ENCODE data around the gene PLEKHD1.

The PLEKHD1 gene

DNA sequence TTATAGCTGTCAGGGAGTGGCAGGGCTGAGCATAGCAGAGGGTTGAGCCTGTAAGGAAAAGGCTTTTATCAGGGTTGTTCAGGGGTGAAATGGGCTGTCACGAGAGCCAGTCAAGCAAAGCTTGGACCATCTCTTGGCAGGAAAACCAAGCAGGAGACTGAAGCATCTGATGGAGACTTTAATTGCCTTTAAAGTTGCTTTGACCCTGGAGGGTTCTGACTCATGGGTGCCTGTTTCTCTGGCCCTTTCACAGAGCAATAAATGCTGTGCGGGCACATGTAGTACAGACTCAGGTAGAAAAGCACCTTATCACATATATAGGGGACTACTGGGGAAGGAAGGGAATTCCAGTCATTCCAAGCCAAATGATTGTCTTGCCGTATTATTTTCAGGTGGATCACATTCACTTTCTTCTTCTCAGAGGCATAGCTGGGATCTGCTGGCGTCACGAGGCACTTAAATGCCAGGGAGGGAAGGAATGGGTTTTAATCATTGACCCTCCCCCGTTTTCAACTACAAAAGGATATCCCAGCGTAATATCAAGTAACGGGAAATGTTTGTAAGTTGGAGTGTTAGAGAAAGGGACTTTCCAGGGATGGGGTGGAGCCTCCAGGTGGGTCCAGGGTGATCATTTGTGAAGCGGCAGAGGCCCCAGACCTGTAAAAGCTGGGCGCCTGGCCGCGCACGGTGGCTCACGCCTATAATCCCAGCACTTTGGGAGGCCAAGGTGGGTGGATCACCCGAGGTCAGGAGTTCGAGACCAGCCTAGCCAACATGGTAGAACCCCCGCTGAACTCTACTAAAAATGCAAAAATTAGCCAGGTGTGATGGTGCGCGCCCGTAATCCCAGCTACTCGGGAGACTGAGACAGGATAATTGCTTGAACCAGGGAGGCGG is 34.9 kb downstream of the PLEKHD1 start:
- no peak for DNase-seq

DNA sequence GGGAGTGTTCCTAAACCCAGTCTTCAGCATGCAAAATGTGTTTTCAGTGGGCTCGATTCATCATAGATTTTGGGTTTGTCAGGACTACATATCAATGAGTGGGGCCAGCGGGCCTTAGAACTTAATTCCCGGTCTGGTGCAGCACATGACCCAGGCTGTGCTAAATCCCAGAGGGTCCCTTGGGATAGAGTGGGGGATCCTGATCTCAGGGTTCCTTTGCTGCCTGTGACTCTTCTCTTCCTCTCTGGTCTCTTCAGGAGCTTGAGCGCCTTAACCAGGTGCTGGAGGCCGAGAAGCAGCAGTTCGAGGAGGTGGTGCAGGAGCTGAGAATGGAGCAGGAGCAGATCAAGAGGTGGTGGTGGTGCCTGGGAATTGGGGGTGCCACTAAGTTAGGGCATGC is 37.5 kb downstream of the PLEKHD1 start:
- DNase-seq, result no peak

DNA sequence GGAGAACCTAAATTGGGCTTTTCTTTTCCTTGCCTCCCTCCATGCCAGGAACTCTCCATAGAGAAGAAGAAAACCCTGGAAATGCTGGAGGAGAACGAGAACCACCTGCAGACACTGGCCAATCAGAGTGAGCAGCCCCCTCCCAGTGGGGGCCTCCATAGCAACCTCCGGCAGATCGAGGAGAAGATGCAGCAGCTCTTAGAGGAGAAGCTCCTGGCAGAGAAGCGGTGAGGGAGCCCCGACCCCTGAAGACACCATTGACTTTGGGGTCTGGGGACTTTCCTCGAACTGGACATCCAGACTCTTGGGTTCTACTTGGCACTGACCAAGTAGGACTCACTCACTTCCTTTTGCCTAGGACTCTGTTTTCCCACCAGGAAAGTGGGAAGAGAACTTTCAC is 41.4 kb downstream of the PLEKHD1 start:
- no peak for DNase-seq

DNA sequence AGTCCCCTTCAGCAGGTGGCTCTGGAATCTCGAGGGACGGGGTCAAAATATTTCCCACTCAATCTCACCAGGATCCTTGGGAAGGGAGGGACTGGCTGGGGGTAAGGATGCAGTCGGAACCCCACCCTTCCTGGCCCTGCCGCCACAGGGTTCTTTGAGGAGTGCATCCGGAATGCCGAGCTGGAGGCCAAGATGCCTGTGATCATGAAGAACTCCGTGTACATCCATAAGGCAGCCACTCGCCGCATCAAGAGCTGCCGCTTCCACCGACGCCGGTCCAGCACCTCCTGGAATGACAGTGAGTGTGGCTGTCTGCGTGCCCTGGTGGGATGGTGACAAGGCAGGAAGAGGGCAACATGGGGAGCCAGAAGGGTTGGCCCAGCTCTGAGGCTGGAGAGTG is 43.1 kb downstream of the PLEKHD1 start:
- DNase-seq, result no peak

DNA sequence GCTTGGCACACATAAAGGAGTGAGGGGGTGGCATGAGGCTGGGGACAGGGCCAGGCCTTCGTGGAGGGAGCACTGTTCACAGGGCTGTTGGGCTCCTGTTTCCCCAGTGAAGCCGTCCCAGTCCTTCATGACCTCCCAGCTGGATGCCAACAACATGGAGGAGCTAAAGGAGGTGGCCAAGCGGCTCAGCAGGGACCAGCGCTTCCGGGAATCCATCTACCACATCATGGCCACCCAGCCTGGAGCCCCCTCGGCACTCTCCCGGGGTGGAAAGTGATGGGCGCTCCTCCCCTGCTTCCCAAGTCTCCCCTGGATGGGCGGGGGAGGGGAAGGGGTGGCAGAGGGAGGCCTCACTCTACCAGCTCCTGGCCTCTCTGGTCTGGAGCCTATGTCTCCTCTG is 43.6 kb downstream of the PLEKHD1 start:
- DNase-seq, result no peak

GRCh38 chr14:69528930-69529329 is 44.4 kb downstream of the PLEKHD1 start:
- DNase-seq, result no peak

- no peak for DNase-seq
Observed at GRCh38 chr14:69529563-69529962, 45.0 kb downstream of the PLEKHD1 start.

DNA sequence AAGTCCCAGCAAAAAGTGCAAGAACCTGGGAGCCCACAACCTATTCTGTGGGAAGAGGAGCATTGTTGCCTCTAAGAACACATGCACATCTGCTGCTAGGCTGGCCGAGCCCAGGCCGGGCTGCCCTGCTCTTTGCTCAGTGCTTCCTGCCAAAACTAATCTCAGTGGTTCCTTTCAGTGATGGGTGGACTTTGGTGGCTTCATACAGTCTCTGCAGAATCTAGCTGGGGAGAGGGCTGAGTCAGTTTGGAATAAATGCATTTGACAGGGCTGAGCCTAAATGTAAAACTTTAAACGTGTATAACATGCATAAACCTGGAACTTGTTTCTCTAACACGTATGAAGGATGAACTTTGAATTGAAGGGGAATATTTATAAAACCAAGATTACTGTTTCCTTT is 45.6 kb downstream of the PLEKHD1 start:
- DNase-seq, result no peak

- DNase-seq, result no peak
Observed at GRCh38 chr14:69531135-69531534, 46.6 kb downstream of the PLEKHD1 start.

GRCh38 chr14:69532561-69533340 is 48.2 kb downstream of the PLEKHD1 start:
- no peak for DNase-seq

DNA sequence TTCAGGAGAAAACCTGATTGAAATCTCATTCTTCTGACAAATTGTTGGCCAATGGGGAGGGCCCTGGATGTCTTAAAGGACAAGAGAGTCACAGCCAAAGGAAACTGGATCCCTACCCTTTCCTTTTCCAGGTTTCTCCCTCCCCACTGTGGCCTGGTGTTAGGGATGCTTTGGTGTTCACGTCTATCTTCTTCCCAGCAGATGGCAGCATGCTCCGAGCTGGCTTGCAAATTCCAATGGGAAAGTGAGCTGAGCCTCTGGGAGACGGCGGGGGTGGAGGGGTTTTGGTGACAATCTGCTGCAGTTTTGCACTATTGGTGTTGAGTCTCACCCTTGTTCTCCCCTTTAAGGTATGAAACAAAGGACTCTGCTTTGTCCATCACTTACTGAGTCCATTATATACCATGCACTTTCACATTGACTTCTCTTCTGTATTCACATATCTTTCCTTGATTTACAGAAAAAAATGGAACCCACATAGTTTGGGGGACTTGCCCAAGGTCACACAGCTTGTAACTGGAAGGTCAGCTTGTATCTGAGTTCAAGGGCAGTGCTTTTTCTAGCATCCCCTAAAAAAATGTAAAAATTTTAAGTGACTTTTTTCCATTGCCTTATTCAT is 50.8 kb downstream of the PLEKHD1 start:
- DNase-seq, result no peak

- no peak for DNase-seq
Observed at GRCh38 chr14:69536971-69537370, 52.4 kb downstream of the PLEKHD1 start.

GRCh38 chr14:69537900-69538299 is 53.4 kb downstream of the PLEKHD1 start:
- no peak for DNase-seq

GRCh38 chr14:69538766-69539165 is 54.2 kb downstream of the PLEKHD1 start:
- no peak for DNase-seq

DNA sequence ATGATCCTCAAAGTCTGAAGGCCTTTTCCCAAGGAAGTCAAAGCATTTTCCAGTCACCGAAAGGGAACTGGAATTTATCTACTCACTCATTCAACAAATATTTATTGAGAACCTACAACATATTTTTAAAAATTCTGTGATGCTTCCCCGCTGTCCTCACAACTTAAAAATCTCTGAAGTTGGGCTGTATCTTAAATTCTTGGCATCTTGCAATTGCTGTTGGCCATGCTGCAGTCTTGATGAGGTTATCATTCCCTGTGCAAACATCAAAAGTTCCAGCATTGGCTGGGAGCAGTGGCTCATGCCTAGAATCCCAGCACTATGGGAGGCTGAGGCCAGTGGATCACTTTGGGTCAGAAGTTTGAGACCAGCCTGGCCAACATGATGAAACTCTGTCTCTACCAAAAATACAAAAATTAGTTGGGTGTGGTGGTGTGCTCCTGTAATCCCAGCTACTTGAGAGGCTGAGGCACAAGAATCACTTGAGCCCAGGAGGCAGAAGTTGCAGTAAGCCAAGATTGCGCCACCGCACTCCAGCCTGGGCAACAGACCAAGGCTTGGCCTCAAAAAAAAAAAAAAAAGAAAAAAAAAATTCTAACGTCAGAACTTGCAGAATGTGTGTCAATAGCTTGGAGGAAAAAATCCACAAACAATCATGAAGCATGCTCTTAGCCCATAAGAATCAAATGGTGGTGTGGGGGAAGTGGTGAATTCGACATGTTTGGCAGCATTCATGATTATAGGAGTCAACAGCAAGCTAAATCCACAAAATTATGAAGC is 55.3 kb downstream of the PLEKHD1 start:
- no peak for DNase-seq

- DNase-seq, result no peak
Observed at GRCh38 chr14:69540654-69541335, 56.3 kb downstream of the PLEKHD1 start.

- DNase-seq, result no peak
Observed at GRCh38 chr14:69542311-69542710, 57.8 kb downstream of the PLEKHD1 start.

DNA sequence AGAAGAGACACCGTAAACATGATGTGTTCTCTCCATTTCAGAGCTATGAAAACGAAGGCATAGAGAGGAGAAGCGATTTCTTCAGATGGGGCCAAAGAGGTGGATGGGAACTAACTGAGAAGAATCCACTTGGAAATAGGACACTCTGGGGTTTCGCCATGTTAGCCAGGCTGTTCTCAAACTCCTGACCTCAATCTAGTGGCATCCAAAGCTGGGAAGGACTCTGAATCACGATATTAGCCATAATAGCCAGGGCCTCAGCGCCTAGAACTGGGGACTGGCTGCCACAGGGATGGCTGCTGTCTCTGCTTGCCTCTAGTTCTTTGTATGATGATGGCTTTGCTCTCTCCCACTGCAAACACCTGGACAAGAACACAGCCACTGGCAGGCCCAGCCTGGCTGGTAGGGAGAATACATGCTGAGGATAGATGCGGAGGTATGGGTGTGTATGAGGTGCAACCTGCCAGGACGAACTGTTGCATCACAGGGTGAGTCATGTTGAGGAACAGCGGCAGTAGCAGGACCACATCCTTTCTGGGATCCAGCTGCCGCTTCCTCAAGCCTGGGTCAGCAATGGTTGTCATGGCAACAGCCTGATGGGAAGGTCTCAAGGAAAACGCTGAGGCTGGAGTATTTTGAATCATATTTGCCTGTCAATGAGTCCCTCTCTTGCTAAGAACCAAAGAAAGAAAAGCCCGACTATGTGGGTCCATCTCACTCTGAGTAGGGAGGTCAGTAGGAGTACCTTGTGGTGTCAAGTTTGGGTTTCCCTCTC is 59.0 kb downstream of the PLEKHD1 start:
- no peak for DNase-seq

DNA sequence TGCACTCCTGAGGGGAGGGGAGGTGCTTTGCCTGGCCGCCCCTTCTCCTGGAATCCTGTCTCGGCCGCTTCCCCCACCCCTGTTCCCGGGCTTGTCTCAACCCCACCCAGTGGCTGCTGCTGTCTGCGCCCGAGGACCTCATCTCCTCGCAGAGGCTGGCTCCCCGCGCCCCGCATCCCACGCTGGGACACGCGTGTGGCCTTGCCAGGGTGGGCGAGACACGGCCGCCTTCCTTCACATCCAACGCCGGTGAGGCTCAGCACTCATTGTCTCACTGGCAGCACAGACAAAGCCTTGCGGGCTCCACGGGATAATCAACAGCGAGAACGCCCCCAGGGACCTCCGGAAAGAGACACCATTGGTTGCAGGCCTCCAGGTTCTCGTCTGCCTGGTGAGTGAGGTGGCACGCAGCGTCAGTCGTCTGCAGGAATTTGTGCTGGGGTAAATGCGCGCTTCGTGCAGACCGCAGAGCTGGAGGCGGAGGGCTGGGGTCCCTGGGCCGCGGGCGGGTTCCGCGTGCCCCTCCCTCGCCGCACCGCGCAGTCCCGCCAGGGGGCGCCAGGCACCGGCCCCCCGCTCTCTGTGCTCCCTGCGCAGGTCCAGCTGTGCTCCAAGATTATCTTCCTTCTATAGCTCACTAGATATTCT is 63.3 kb downstream of the PLEKHD1 start:
- DNase-seq, result no peak

DNA sequence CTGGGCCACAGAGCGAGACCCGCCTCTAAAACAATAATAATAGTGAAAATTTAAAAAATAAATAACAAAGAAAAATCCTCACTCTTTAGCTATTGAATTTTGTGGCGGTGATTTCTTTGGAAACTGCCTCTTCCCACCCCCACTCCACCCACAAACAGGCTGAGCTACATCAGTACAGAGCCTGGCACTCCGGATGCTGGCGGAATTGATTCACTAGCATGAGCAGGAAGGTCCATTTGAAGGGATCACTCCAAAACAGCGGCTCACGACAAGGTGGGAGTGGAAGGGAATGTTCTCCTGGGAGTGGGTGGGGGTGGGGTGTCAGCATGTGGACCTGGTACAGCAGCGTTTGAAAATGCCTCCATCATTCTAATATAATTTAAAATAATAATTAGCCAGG is 64.0 kb downstream of the PLEKHD1 start:
- no peak for DNase-seq

DNA sequence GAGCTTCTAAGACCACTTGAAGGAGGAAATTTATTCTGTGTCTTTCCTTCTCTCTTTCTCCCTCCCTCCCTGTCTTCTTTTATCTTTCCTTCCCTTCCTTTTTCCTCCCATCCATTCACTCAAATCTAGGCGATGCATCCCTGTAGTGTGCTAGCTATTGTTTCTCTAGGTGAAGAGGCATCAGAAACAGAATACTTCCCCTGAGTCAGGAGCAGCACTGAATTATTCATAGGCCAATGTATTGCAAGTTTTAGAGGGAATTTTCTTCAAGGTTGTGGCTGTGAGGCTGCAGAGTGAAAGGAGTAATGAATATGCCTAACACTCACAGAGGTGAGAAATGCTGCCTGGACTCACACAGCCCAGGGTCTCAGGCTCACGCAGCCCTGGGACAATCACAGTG is 67.0 kb downstream of the PLEKHD1 start:
- no peak for DNase-seq

Data from activated CD4-positive, alpha-beta T cell treated with anti-CD3 and anti-CD28 coated beads for 1 hour (primary cell).